HG02852 (cell line): ENCODE measurements around the gene COL4A6.
"Not testable (repeated sequence)": the region's sequence is repeated elsewhere in the genome, so short reads cannot be mapped to it uniquely, and the experiment has no call there.

ENCODE experiments used
- ATAC-seq: cut with Tn5 transposase; IDR thresholded peaks from one replicate; pipeline ENCODE4 v1.9.1; 2021; ENCODE audit warnings: mild to moderate bottlenecking, moderate library complexity; ENCODE audit not compliant: unreplicated experiment

COL4A6 gene

GRCh38 chrX:108412783-108413182 lies 25.4 kb downstream of the COL4A6 start:
- no peak for ATAC-seq

DNA sequence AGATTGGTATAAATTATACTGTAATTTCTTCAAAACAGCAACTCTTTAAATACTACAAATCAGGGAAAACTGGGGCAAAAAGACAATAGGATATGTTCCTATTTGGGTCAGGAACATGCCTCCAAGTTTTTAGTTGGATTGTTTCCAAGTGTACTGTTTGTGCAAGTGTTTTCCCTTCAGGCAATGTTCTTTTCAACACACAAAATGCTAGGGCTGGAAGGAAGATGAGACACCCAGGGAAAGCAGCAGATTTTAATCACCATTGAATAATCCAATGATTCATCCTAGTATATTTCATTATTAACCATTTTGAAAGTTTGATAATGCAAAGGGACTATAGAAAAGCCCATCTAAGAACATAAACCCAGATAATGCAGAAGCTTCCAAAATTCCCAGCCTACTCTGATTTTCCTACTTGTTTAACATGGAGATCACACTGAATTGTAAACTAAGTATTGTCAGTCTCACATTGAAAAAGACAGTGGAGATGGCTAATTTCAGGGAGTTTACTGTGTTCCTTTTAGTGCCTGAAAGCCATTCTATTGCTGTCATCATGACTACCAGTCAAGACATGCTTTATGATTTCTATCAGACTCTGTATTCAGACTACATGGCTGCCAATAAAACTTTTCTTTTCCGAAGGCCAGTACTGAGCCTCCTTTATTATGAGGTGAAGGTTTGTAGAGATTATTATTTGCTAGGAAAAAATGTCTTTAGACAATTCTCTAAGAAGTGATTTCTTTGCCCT lies 38.6 kb downstream of the COL4A6 start:
- ATAC-seq = no peak

DNA sequence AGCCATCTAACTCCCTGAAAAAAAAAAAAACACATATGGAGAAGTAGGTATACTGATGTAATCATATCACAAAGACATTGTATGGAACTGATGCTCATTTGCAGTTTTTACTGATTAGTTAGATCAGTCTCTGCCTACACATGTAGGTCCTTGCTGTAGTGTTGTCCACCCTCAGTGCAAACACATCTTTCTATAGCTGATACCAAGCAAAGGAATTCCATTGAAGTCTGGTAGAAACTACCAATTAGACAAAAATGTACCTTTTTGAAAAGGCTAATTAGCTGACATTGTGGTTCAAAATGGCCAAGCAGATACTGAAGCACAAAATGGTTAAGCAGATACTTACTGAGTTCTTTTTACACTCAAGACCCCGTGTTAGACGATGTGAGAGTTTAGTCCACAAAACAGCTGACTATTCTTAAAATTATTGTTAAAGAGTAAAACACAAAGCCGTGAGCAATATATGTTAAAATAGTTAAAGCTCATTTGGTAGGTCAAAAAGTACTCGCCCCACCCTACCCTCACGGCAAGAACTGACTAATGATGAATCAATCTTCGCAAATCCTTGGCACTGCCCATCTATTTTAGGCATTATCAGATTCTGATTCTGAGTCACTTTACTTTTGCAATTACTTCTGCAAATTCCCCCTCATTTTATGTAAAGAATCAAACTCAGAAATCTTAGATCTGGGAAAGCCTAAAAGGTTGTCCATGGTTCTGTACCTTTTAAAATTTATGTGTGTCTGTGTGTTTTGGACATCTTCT lies 40.4 kb downstream of the COL4A6 start:
- ATAC-seq = no peak

DNA sequence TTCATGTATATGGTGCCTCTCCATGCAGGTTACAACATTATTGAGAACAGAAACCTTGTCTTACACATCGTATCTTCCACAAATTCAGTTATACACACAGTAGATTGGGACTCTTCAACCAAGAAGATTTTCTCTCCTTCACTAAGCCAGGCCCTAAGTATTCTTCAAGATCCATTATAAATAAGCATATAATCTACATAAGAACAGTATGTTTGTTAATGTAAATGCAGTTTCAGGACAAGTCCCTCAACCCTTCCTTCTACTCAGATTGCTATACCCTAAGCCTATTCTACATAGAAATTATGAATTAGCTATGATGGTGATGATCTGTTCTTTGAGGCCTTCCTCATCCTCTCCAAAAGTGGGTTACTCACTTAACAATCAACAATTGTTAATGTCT lies 41.2 kb downstream of the COL4A6 start:
- ATAC-seq = no peak

DNA sequence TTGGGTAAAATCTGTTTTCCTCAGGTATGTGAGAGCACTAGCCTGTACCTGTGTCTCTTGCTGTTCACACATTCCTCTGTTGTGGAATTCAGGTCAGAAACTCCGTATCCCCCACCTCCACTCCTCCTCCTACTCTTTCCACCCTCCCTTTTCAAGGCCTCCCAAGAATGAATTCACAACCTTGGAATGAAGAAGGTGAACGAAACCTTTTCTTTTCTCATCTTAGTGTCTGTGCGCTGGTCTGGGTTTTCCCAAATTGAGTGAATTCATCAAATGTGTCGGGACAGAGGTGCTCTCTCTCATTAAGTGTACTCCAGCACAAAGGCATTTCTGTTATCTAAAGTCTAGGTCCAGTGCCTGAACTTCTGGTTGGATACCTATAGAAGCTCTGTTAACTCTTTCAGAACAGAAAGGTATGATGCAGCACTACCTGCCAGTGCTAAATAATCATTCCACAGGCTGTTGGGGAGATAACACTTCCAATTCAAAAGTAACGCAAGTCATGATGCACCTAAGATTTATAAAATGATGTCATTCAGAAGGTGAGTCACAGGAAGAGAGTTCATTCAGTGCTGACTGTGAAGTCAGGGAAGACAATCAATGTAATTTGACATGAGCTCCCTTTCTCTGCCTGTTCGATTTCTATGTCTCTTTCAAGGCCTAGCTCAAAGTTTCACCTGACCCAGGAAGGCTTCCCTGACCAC lies 41.9 kb downstream of the COL4A6 start:
- no peak for ATAC-seq

DNA sequence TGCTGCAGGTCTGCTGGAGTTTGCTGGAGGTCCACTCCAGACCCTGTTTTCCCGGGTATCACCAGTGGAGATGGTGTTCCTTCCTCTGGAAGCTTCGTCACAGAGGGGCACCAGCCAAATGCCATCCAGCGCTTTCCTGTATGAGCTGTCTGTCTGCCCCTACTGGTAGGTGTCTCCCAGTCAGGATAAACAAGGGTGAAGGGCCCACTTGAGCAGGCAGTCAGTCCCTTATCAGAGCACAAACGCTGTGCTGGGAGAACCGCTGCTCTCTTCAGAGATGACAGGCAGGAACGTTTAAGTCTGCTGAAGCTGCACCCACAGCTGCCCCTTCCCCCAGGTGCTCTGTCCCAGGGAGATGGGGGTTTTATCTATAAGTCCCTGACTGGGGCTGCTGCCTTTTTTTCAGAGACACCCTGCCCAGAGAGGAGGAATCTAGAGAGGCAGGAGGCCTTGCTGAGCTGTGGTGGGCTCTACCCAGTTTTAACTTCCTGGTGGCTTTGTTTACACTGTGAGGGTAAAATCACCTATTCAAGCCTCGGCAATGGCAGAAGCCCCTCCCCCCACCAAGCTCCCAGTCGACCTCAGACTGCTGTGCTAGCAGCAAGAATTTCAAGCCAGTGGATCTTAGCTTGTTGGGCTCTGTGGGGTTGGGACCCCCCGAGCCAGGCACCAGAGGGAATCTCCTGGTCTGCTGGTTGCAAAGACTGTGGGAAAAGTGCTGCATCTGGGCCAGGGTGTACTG lies 47.1 kb downstream of the COL4A6 start:
- ATAC-seq = not testable (repeated sequence)

GRCh38 chrX:108384783-108385182 lies 53.4 kb downstream of the COL4A6 start:
- no peak for ATAC-seq

GRCh38 chrX:108380222-108380621 lies 58.0 kb downstream of the COL4A6 start:
- ATAC-seq = no peak

- ATAC-seq = not testable (repeated sequence)
Observed at GRCh38 chrX:108376821-108377220, 61.4 kb downstream of the COL4A6 start.

DNA sequence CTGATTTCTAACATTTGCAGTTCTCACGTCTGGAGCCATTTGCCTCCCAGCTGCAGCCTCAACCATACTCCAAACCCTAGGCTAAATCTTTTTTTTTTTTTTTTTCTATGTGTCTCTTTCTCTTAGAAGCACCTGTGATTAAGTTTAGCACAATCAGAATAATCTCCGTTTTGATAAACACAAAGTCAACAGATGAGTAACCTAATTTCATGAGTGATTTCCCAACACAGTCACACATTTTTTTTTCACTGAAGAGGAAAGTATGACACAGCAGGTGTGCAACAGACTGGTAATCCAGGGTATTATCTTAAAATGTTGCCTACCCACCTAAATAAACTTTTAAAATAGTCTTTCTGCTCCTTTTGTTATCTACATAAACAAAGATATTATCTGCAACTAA lies 62.6 kb downstream of the COL4A6 start:
- ATAC-seq = not testable (repeated sequence)

GRCh38 chrX:108366644-108367406 lies 71.4 kb downstream of the COL4A6 start:
- ATAC-seq = no peak

DNA sequence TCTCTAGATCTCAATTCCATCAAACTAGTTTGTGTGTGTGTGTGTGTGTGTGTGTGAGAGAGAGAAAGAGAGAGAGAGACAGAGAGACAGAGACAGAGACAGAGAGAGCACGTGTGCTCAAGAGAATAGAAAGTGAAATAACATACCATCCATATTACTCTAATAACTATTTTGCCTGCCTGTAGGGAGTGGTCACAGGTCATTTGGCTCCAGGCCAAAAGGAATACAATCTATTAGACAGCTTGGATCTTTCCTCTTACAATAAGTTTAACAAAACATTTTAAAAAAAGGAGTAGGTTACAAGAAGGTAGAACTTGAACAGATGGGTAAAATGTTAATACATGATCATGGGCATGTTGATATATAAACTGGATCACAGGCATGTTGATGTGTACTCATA lies 76.2 kb downstream of the COL4A6 start:
- ATAC-seq = no peak

- no peak for ATAC-seq
Observed at GRCh38 chrX:108361316-108361715, 76.9 kb downstream of the COL4A6 start.

GRCh38 chrX:108359806-108360602 lies 78.2 kb downstream of the COL4A6 start:
- no peak for ATAC-seq

DNA sequence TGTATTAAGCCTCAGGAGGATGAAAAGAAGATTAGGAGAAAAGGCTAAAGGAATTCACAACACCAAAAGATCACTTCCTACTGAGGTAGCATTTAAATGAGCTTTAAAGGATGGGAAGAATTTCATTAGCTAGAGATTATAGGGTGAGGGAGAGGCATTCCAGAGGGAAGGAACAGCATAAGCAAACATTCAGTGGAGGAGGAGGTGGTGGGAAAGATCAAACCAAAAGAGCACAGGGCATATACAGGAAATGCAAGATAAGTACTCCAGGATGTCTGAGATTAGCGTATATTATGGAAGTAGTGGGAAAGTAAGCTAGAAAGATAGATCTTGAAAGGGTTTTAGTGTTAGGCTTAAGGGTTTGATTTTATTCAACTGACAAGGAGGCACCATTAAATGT lies 84.8 kb downstream of the COL4A6 start:
- ATAC-seq = no peak

- no peak for ATAC-seq
Observed at GRCh38 chrX:108349210-108349609, 89.0 kb downstream of the COL4A6 start.

GRCh38 chrX:108348525-108348924 lies 89.7 kb downstream of the COL4A6 start:
- ATAC-seq = no peak

DNA sequence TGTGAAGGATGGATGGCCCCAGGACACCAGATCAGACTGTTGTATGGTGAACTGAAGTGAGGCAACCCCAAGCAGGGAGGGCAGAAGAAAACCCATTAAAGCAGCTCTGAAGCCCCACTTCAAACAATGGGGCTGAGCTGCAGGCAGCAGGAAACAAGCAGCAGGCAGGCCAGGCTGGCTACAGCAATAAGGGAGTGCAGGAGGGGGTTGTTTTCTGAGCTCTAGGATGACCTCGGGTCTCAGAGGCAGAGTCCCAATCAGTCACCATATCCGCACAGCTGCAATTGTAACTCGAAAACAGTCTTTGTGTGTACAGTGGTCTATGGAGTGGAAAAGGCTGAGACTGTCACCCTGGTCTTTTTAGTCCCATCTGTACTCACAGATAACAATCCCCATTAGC lies 90.4 kb downstream of the COL4A6 start:
- no peak for ATAC-seq

DNA sequence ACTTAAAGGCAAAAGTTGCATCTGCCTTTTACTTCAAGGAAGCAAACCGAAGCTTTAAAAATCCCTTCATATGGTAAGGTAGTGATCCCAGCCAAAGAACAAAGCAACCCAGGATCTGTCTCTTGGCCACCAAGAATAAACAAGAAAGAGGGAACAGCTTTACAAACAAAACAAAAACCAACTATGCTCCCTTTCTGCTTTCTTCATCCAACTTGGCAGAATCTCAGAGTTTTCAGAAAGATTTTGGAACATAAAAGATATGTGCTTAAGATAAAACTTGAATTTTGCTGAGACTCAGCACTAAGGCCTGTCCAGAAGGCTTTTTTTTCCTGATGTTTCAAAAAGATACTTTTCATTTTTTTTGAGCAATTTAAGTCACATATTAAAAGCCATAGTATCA lies 94.0 kb downstream of the COL4A6 start:
- ATAC-seq = no peak

DNA sequence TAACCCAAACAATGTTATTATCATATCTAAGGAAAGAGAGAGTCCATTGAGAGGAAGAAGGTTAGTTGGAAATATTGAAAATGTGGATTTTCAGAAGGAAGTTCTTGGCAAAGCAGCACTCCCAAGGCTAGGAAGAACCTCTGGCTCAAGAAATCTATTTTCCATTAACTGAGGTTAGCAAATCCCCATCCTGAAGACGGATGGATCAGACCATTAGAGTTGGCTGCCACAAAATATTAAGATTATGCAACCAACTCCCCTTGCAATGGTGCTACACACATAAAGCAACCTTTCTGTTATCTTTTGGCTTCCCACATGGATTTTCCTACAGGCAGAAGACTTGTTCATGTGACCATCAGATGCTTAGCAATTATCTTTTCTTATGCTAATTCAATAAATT lies 96.3 kb downstream of the COL4A6 start:
- ATAC-seq = no peak
